NCI-H2081 (cell line): ENCODE measurements around the gene SMARCE1.

ENCODE experiments used
- DNase-seq, 2 experiments: peaks; one replicate each; lab custom pipeline; 2025; lab: John Stamatoyannopoulos, UW

Gene SMARCE1

GRCh38 chr17:40647624-40648383 lies at the start of gene SMARCE1:
TSS of gene SMARCE1 (minus strand) at chr17:40647818. CDS start at chr17:40645802, 2,016 bp downstream.
- peak; percentile 59 to 84 for DNase-seq

GRCh38 chr17:40697297-40697696 lies 49.7 kb upstream of the SMARCE1 start:
- DNase-seq, result peak in 1 of 2 experiments; percentile 58

- DNase-seq, result no peak
Measured at GRCh38 chr17:40696651-40697072, 49.0 kb upstream of the SMARCE1 start.

GRCh38 chr17:40695874-40696472 lies 48.4 kb upstream of the SMARCE1 start:
- no peak for DNase-seq

GRCh38 chr17:40694584-40694983 lies 47.0 kb upstream of the SMARCE1 start:
- no peak for DNase-seq

- peak in 1 of 2 experiments; percentile 20 for DNase-seq
Measured at GRCh38 chr17:40687106-40687505, 39.5 kb upstream of the SMARCE1 start.

GRCh38 chr17:40686192-40686591 lies 38.6 kb upstream of the SMARCE1 start:
- peak in 1 of 2 experiments; percentile 17 for DNase-seq

GRCh38 chr17:40680998-40681397 lies 33.4 kb upstream of the SMARCE1 start:
- DNase-seq, result no peak

- no peak for DNase-seq
Measured at GRCh38 chr17:40679523-40679907, 31.9 kb upstream of the SMARCE1 start.

GRCh38 chr17:40678902-40679522 lies 31.4 kb upstream of the SMARCE1 start:
- no peak for DNase-seq

GRCh38 chr17:40675905-40676304 lies 28.3 kb upstream of the SMARCE1 start:
- no peak for DNase-seq

GRCh38 chr17:40672654-40673053 lies 25.0 kb upstream of the SMARCE1 start:
- no peak for DNase-seq

- DNase-seq, result no peak
Measured at GRCh38 chr17:40671282-40671681, 23.7 kb upstream of the SMARCE1 start.

- no peak for DNase-seq
Measured at GRCh38 chr17:40666331-40666730, 18.7 kb upstream of the SMARCE1 start.

- DNase-seq, result no peak
Measured at GRCh38 chr17:40664582-40665333, 17.1 kb upstream of the SMARCE1 start, which contains the start of gene KRT222. TSS of gene KRT222 (minus strand) at chr17:40665177. CDS start at chr17:40665099, 78 bp downstream.

- DNase-seq, result no peak
Measured at GRCh38 chr17:40663252-40663651, 15.6 kb upstream of the SMARCE1 start.

GRCh38 chr17:40659911-40660310 lies 12.3 kb upstream of the SMARCE1 start:
- no peak for DNase-seq

- no peak for DNase-seq
Measured at GRCh38 chr17:40658396-40658795, 10.8 kb upstream of the SMARCE1 start.

- DNase-seq, result no peak
Measured at GRCh38 chr17:40651939-40652338, 4.3 kb upstream of the SMARCE1 start.

- DNase-seq, result peak in 1 of 2 experiments; percentile 49
Measured at GRCh38 chr17:40648384-40648968, 858 bp upstream of the SMARCE1 start.

- peak; percentile 39 to 66 for DNase-seq
Measured at GRCh38 chr17:40646791-40647623, 611 bp downstream of the SMARCE1 start.
